Right renal cortex interstitium (tissue), 3 donors: ENCODE measurements around the gene ADCYAP1R1. TPM values are rescaled to one million over a fixed set of nuclear protein-coding genes. Genes with fewer than 3 reads are reported as not detected.

Source experiments
- DNase-seq, 3 donors: peaks; one replicate each; pipeline ENCODE4 v3.0.0-alpha.2; 2013; ENCODE audit warnings: low read depth in 3 of 3, low spot score in 2 of 3
- polyA plus RNA-seq, 3 donors: library from polyadenylated mRNA; unstranded; fragments of 120-200 nt; gene quantifications; one replicate each; pipeline ENCODE4 v1.2.1, GENCODE V29; 2013; ENCODE audit not compliant: insufficient read length in 3 of 3

ADCYAP1R1 gene
- polyA plus RNA-seq, 3 donors = 0.69 to 1.2 (median 0.89) TPM

- DNase-seq = no peak
These were observed 51.1 kb downstream of the ADCYAP1R1 start for GRCh38 chr7:31102973-31103850.

GRCh38 chr7:31104361-31105255 lies 52.5 kb downstream of the ADCYAP1R1 start:
- DNase-seq = no peak

- no peak for DNase-seq
These were observed 53.3 kb downstream of the ADCYAP1R1 start for GRCh38 chr7:31105256-31105950.

GRCh38 chr7:31106303-31107105 lies 54.4 kb downstream of the ADCYAP1R1 start:
- DNase-seq = no peak

- DNase-seq = no peak
These were observed 55.3 kb downstream of the ADCYAP1R1 start for GRCh38 chr7:31107106-31108090.

GRCh38 chr7:31108097-31108657 lies 56.1 kb downstream of the ADCYAP1R1 start:
- DNase-seq = no peak

GRCh38 chr7:31109751-31110150 lies 57.6 kb downstream of the ADCYAP1R1 start:
- DNase-seq = no peak

- DNase-seq = no peak
These were observed 58.4 kb downstream of the ADCYAP1R1 start for GRCh38 chr7:31110331-31111108.

- DNase-seq = no peak
These were observed 59.0 kb downstream of the ADCYAP1R1 start for GRCh38 chr7:31111109-31111451.

GRCh38 chr7:31113660-31114059 lies 61.6 kb downstream of the ADCYAP1R1 start:
- no peak for DNase-seq

GRCh38 chr7:31114593-31115343 lies 62.7 kb downstream of the ADCYAP1R1 start:
- no peak for DNase-seq

GRCh38 chr7:31116615-31117014 lies 64.5 kb downstream of the ADCYAP1R1 start:
- DNase-seq = no peak

- DNase-seq = no peak
These were observed 67.1 kb downstream of the ADCYAP1R1 start for GRCh38 chr7:31119249-31119648.

GRCh38 chr7:31120800-31121513 lies 68.8 kb downstream of the ADCYAP1R1 start:
- no peak for DNase-seq

- DNase-seq = no peak
These were observed 69.5 kb downstream of the ADCYAP1R1 start for GRCh38 chr7:31121601-31122000.

GRCh38 chr7:31122649-31123058 lies 70.5 kb downstream of the ADCYAP1R1 start:
- peak; percentile 25 to 56 (median 48) for DNase-seq

GRCh38 chr7:31123321-31123720 lies 71.2 kb downstream of the ADCYAP1R1 start:
- no peak for DNase-seq
